NCI-H1436 treated with DMSO at 0.1 percent for 48 hours (cell line): ENCODE data around the gene HS6ST1.
A peak's percentile ranks its signal among the peaks of the same experiment; 100 is the strongest.

ENCODE experiments used
- DNase-seq: peaks from one replicate; lab custom pipeline; 2025; lab: John Stamatoyannopoulos, UW

HS6ST1 gene

DNA sequence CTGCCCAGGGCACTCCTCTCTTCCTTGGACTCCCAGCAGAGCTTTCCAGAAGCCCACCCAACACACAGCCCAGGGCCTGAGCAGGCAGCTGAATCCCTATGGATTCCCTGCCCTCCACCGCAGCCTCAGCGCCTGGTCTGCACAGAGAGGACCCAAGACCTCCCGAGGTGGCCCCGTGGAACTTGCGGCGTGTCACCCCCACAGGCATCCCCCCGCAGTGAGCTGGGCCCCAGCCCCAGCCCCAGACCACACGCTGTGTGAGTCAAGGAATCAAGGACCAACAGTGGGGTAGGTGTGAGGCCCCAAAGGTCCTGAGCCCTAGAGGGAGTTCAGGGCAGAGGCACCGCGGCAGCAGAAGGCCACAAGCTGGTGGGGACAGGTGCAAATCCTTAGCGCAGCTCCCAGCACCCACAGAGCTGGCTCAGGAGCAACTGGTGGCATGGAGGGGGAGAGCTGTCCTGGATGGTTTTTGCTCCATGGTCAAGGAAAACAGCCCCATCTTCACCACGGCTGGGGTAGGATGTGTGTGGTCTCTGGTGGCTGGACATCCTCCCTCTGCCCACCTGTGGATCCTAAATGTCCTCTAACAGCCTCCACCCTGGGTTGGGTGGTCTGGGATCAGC is 8.5 kb downstream of the HS6ST1 start:
- DNase-seq = no peak

DNA sequence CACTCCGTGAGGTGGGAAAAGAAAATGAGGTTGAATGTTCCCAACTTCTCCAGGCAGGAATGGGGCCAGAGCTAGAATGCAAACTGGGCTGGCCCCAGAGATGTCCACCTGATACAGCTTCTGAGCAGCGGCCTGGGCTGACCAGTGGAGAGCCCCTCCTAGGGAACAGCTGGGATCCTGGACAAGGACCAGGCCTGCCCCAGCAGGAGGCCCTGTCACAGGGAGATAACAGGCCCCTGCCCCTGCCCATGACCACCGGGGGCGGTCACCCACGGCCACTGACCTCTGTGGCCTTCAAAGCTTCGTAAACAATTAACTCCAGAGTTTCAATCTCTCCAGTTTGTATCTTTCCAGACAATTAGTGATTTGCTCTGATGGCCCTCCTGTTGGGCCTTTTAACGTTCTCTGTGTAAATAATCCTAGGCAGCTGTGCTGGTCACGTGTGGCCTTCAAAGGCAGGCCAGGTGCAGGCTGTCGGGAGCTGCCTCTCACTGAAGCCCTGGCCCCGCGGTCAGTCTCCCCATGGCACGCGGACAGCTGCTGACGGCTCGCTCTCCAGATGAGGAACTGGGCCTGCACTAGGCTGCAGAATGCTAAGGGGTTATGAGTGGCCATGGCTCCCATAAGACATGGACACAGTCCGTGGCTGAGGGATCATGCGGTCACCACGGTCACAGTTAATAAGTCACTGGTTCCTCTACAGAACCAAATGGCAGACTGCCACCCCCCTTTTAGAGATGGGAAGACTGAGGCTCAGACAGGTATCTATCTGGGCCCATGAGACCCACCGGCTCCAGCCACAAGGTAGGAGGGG is 9.2 kb downstream of the HS6ST1 start:
- DNase-seq = no peak

DNA sequence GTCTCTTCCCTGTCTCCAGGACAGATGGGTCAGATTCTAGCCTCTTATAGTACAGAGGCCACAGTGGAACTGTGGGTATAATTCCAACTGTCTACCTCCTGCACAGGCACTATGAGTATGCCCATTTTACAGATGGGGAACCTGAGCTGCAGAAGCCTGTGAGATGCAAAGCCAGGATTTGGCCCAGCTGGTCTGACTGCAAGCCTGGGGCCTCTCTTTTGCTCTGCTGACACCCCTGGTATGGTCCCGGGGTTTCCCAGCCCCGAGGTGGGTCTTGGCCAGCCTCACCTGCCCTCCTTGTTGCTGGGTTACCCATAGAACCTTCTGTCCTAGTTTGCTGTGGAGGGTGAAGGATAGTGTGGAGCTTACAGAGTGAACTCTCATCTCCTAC is 9.8 kb downstream of the HS6ST1 start:
- no peak for DNase-seq

DNA sequence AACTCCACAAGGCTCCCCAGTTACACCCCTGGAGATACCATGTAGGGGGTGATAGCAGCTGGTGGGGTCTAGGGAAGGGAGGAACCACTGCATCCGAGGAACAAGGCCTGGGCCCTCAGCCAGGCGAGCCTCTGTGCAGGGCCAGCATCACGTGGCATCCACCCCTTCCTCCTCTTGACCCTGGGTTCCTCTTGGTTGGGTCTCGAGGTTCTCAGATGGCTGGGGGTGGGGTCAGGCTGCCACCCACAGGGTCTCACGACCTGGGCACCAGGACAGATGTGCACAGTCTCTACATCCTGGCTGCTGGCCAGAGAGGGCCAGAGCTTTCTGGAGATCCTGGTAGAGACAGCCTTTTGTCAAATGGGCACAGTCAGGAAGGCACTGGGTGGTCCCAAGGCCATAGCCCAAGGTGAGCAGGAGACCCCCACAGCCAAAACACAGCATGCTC is 10.4 kb downstream of the HS6ST1 start:
- DNase-seq = no peak

DNA sequence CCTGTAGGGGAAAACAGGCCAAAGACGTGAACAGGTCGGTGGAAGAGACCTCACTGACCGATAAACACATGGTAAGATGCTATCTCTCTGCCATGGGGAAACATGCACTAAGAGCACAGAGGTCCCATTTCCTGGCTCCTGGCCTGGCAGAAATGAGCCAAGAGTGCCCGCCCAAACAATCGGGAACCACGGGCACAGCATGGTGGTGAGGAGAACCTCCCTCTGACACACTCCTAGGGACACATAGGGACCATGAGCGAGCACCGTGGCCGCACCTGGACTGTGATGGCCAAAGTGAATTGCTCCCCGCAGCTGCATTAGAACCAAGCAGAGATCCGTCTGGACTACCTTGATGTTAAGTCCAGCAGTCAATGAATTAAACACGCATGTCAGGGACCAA is 11.1 kb downstream of the HS6ST1 start:
- DNase-seq = no peak

DNA sequence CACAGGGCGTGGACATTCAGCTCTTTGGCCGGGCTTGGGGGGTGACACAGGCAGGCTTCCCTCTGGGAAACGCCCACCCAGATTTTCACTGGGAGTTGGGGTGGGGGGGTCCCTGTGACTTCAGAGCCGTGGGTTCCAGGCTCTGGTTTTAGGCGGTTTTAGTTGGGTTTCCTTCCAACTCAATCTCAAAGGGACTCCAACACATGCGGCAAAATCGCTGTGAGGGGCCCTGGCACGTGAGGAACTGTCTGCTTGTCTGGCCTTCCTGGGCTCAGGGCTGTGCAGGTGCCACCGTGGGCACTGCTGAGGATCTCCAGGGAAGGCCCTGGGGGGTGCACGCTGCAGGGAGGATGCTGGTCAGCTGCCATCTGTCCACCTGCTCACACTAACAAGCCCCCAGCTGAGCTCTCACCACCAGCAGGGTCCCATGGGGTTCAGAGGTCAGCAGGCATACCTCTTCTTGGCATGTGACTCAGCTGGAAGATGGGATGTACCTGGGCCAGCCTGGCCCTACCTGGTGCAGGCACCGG is 11.7 kb downstream of the HS6ST1 start:
- no peak for DNase-seq

DNA sequence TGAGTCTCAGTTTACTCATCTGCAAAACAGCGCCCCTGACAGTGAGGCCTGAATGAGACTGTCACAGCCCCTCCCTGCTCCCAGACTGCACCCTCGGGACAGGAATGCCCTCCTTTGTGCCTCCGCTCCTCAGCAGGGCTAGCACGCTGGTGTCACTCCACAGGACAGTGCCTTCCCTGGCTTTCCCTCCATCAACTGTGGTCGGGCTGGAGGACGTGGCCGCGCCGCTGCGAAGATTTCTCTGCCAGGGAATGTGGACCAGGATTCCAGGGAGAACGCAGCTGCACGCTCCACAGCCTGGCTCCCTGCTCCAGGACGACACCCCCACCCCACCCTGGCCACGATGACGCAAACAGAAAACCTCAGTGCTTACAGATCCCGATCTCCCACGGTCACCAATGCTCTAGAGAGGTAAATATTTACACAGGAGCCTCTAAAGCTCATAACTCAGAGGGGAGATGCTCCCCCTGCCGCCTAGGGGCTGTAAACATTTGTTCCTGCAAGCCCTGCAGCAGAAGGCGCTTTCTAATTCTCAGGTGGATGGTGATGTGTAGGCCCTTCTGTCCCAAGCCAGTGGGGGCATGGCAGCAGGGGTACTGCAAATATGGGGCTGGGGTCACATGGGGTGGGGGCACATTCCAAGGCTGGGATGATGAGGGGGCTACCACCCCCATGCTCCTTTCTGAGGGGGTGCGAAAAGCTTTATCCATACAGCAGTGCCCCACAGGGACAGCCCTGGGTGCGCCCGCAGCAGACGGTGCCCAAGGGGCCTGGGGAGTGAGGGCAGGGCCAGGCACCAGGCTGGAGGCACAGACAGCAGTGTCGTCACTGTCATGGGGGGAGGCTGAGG is 12.4 kb downstream of the HS6ST1 start:
- DNase-seq = no peak

DNA sequence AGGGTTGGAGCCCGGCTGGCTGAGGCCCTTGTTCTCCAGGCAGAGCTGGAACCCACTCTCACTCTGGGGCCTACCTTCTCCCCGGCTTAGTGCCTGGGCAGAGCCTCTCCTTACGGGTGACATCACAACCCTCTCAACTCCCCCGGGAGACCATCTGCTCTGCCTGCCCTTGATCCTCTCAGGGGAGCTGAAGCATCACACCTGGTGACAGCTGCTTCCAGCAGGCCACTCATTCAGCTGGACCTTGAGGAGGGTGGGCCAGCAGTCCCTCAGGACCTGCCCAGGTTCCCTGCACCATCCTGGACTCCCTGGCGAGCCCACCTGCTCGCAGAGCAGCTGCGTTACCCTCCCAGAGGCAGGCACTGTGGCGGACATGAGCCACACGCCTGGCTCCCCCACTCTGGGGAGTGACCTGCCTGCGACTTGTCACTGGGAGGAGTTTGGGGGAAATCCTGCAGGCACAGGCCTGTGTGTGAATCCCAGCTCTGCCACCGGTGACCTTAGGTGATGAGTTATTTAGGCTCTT is 13.1 kb downstream of the HS6ST1 start:
- peak; percentile 61 for DNase-seq

DNA sequence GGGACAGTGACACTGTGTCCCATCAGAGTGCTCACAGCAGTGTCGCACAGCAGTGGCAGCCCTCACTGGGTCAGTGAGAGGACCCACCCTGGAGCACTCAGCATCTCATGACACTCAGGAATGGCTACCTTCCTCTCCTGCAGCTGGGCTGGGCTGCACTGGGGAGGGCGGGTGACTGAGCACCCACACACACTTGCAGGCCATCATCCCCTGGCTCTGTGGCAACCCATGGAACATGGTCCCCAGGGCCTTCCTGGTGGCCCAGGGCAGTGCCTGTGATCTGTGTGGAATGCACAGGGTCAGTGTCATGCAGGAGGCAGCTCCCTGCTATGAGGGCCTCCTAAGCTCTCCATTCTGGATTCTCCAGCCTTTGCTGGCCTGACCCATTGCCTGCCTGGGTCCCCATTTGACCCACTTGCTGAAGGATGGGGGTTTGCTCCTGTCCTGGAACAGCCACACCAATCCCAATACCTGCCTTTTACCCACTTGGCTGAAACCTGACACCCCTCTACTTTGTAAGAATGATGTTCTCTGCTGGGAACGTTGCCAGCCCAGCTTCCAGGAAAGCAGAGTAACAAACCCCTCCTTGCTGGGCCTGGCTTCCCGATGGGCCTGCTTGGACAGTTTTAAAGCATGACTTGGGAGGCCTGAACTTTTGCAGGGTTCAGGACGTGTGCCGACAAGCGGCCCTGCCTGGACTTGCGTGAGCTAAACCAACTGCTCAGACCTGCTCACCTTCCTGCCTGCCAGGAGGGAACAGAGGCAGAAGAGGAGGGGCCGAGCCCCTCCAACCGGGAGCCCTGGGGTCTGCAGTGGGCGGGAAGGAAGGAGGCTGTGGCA is 13.7 kb downstream of the HS6ST1 start:
- peak; percentile 24 for DNase-seq

DNA sequence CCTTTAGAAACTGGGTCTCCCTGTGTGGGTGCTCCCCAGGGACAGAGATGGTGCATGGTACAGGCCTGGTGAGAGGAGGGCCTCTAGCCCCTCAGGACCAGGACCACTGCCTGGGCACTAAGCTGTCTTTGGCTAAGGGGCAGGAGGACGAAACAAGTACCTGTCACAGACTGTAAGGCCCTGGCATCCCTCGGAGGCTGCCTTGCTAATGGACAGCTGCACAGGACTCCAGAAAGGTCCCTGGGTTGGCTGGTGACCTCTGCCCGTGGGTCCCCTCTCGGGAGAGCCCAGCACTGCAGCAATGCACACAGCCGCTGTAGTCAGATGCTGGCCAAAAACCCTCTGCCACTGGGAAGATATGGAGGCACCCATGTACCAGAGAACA is 14.3 kb downstream of the HS6ST1 start:
- no peak for DNase-seq

DNA sequence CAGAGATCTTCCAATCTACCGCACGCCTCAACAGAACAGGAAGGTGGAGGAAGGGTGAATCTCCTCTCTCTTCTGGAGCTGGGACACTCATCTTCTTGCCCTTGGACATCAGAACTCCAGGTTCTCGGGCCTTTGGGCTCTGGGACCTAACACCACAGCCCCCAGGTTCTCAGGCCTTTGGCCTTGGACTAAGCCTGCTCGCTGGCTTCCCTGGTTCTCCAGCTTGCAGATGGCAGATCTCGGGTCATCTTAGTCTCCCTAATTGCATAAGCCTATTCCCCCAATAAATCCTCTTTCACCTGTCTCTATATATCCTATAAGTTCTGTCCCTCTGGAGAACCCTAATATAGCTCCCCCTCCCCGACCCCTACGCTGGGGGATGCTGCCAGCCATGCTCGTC is 14.8 kb downstream of the HS6ST1 start:
- no peak for DNase-seq

DNA sequence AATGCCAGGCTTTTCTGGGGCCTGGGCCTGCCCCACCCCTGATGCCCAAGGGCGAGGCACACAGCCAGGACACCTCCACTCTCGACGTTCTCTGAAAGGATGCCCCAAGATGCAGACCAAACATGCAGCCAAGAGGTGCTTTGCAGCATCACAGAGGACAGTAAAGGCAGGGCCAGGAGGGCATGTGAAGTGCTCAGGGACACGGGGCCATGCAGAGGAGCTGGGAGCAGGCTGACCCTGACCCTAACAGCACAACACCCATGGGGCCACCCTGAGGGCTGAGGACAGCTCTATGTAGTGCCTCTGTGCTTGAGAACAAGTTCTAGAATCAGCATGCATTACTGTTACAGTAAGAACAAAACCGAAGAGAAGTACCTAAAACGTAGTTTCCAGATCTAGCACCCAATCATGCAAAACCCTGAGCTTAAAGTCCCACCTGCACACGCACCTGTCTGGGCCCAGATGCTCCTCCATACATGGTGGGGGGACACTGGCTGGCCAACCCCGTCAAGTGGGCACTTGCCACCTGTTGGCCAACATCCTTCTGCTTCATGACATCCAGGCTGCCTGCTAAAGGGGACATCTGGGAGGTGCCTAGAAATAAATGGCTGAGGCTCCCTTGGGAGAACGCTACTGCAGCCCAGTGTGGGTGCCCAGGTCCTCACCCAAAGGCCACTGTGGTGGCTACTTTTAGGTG is 15.4 kb downstream of the HS6ST1 start:
- DNase-seq = no peak

DNA sequence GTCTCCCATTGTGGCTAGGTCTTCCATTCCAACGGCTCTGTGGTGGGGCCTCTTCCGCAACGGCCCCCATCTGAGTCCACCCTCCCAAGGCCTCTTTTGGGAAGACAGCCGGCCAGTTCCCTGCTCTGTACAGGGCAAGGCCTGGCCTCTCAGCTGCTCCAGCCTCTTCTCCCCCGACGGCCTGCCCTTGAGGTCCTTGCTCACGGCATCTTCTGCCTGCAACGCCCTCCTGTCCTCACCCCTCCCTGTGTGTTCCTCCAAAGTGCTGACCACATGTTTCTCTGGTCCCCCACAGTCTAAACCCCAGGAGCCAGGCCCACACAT is 16.0 kb downstream of the HS6ST1 start:
- DNase-seq = no peak

DNA sequence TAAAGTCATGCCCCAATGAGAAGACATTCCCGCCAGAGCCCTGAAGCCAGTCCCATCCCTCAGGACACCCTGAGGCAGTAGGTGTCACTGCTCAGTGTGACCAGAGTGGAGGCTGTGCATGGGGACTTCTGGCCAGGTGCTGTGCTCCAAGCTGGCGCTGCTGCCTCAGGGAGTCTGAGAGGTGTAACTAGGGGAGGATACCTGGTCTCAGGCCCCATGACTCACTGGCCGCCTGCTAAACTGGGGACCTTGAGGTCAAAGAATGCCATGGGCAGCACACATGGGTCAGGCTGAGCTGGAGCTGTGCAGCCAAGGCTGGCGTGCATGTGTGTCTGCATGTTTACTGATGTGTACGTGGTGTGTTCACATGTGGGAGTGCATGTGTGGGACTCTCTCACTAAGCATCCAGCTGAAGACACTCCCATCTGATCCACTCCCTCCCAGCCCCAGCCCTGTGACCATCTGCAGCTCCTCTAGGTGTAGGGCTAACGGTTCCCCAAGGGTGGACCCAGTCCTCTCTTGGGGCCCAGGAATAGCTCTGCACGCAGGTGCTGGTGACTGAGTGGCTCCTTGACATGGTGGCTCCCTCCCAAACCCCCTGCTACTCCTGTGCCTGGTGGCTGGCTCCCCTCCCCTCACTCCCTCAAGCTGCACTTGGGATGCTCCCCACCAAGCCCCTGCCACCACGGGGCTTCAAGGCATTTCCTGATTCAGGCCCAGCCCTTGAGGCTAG is 16.5 kb downstream of the HS6ST1 start:
- no peak for DNase-seq

DNA sequence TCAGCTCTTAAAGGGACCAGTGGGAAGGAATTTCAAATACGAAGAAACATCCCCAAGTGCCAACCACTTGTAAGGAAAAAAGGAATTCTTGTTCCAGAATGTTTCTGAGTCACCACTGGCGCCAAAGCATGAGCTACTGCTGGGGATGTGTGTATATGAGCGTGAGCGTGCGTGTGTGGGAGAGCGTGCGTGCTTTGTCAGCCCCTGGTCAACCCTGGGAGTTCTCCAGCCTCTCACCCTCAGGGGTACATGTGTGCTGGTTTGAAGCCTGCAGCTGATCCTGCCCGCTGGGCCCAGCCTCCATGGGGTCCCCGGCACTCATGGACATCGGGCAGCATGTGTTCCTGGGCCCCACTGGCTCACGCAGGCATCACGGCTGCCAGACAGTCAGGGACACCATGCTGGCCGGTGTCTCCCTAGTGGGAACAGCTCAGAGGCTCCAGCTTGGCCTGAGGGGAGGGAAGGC is 17.1 kb downstream of the HS6ST1 start:
- DNase-seq = no peak

DNA sequence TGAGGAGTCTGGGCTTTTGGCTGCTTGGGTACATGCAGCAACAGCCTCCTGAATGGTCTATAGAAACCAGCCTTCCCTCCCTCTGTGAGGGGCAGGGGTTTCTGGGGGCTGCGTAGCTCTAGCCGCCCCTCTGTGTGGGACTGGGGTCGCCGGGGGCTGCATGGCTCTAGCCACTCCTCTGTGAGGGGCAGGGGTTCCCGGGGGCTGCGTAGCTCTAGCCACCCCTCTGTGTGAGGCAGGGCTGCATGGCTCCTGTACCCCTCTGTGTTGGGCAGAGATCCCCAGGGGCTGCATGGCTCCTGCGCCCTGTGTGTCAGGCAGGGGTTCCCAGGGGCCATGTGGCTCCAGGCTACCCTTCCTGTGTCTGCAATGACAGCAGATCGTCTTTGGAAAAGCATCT is 17.6 kb downstream of the HS6ST1 start:
- DNase-seq = no peak

DNA sequence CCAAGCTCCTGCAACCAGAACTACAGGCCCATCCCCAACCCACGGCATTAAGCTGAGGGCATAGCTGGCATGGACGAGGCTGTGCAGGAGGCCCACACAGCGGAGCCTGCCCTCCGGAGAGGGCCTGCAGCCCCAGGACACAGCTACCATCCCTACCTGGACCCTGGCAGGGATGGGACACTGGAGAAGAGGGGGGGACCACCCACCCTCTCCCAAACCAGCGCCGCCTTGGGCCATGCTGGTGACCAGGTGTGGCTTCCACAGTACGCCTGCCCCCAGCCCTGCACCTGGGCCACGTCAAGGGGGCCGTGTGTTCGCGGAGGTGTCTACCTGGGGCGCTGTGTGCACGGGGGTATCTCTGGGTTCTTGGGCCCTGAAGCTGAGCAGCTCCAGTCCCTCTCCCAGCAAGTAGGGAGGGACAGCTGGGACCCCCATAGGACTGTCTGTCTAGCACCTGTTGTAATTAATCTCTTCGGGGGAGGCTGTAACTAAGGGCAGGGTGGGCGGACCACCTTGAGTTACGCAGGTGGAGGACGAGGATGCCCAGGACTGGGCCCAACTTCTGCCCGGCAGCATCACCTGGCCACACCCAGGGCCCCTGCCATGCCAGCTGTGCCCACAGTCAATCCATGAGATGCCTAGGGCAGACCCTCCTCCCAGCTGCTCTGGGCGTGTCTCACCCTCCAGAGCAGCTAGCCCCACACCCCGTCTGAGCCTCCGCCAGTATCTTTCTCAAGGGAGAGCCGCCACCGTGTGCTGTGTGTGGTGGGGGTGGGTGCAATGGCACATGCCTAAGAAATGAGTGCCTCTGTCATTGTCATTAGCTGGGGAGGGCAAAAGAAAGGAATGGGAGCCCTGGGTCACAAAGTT is 18.3 kb downstream of the HS6ST1 start:
- DNase-seq = no peak

DNA sequence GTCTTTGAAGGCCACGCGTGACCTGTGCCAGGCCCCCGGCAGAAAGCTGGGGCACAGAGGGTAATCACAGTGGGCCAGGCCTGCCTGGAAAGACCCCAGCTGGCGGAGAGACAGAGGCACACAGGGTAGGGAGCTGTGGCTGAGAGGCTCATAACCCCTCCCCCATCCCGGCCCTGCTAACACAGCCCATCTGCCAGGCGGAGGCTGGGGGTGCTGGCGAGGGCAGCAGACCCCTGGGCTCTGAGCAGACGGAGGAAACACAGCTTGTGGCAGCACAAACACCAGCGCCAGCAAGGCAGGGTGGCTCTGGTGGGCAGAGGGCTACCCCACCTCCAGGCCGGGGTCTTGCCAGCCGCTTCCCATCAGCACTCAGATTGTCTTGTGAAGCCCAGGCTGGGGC is 19.0 kb downstream of the HS6ST1 start:
- DNase-seq = no peak

DNA sequence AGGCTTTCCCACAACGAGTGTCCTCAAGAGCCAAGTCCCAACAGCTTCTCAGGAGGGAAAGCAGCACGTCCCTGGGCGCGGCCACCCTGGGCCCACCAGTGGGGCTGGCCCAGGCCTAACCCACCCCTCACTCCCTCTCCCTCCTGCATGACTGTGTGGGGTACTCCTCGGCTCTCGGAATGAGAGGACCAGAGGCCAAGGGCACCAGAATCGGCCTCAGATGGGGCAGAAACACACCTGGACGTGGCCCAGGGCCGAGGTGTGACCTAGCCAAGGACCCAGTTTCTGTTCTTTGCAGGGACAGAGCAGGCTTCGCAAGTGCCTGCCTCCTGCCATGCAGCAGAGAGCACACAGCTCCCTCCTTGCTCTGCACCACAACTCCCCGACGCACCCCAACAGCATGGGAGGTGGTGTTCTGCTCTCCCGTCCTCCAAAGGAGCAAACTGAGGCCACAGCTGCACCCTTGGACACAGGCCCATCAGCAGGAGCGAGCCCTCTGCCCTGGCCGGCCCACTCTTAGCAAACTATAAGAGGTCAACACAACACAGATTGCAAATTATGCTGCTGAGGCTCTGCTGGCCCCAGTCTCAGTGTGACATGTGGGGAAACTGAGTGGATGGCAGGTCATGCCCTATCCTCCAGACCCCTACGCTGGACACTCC is 19.7 kb downstream of the HS6ST1 start:
- no peak for DNase-seq
